HFF-Myc (cell line): Measurements from ENCODE around the gene GRID1.

ENCODE experiments used
- DNase-seq: peaks from one replicate; pipeline ENCODE4 v3.0.0-alpha.2; 2011; ENCODE audit warnings: low read depth; ENCODE audit errors: extremely low read depth
- H3K4me3 ChIP-seq: replicated peaks from 2 replicates; pipeline ENCODE4 v1.5.1; 2011; ENCODE audit warnings: low read depth, mild to moderate bottlenecking, control low read depth, low read length
- CTCF ChIP-seq: IDR thresholded peaks from 2 replicates; pipeline ENCODE4 v1.5.1; 2012; ENCODE audit warnings: mild to moderate bottlenecking, low read depth, low read length, control low read depth; ENCODE audit errors: missing control alignments

Gene GRID1

DNA sequence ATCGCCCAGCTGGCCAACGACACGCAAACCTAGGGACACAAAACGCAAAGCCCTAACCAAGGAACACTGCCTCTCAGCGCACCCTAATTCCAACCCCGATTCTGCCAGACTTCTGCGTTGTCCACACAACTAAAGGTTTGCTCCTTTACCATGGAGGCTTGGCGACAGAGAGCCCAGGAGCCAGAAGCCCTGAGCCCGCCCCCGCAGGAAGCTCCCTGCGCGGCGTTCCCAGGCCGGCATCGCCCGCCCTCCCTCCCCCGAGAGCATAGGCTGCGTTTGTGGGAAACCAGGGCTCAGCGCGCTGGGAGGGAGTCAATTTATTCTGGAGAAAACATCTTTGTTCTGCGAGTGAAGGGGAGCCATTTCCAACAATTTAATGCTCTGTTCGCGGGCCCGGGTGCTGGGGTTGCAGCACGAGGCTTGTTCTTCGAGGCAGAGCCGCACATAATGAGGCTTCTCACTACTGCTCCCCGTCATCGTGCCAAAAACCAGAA, 103.9 kb downstream of the GRID1 start:
- DNase-seq = no peak
- no peak overlapping the region for H3K4me3 ChIP-seq
- TF ChIP-seq CTCF = no peak

GRCh38 chr10:86261941-86262687, 104.5 kb downstream of the GRID1 start:
- H3K4me3 ChIP-seq = no peak overlapping the region
- DNase-seq = no peak
- no peak for TF ChIP-seq CTCF

- no peak for TF ChIP-seq CTCF
- H3K4me3 ChIP-seq = no peak overlapping the region
- no peak for DNase-seq
Measured at GRCh38 chr10:86261470-86261869, 105.1 kb downstream of the GRID1 start.

DNA sequence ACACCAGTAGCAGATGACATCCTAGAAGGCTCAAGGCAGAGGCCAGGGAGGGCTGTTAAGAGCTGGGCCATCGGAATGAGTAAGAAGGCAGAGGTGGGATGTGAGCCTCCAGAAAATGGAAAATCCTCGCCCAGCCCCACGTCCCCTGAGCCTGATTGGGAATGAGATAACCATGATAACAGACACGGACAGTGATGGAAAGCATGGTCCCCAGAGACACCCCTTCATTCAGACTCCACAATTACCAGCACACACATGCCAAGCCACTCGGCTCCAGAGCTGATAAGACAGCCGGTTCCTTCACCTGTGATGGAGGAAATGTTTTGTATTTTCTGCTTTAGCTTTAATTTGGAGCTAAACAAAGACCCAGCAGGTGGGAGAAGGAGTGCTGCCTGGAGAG, 106.0 kb downstream of the GRID1 start:
- TF ChIP-seq CTCF = no peak
- no peak for DNase-seq
- no peak overlapping the region for H3K4me3 ChIP-seq

DNA sequence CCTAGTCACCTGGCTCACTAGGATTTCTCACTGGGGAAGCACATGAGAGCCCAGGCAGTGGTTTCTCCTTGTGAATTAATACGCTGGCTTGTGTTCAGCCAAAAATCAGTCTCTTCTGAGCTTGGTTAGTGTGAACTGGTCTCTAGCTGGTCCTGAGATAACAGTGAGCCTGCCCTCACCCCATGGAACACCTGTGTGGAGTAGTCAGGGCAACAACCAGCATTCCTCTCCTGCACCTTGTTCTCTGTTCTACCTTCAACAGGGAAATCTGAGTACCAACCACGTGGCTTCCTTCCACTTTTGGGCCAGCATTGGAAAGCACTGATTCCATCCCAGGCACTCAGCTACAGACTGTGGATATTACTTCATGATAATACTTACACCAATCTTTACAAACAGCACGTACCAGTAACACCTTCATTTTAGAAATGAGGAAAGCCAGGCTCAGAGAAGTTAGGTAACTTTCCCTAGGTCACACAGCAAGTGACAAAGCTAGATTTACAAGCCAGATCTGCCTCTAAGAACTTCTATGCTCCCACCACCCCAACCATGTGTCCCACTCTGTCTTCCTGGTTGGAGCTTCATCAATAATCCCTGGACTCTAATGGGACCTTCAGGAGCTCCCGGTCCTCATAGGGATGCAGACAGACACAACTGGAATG, 106.6 kb downstream of the GRID1 start:
- DNase-seq = no peak
- H3K4me3 ChIP-seq = no peak overlapping the region
- TF ChIP-seq CTCF = no peak

DNA sequence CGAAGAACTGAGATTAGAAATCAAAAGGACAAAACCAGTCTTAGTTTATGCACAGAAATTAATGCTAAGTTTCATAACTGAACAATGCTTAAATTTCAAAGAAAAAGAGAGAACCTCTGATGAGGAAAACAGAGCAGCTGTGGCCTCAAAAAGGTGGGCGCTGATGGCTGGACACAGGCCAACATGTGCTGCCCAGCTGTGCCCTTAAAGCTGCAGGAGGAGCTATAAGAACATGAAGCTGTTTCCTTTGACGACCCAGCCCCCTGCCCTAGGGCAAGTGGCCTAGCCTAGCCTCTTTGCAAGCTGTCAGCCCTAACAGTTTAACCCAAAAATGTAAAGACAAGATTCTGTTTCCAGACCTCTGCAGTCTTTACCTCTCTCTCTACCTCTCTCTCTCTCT, 107.7 kb downstream of the GRID1 start:
- no peak for DNase-seq
- TF ChIP-seq CTCF = no peak
- H3K4me3 ChIP-seq = no peak overlapping the region
